Body of pancreas (tissue), 4 donors: ENCODE measurements around the gene AFDN. TPM values are rescaled to one million over a fixed set of nuclear protein-coding genes. Genes with fewer than 3 reads are reported as not detected.

Source experiments
- ATAC-seq: fragments of 150-250 bp; one replicate; pipeline ENCODE4 v1.9.1; 2016
- DNase-seq, 4 donors: peaks; one replicate each; pipeline ENCODE4 v3.0.0-alpha.2; 2019
- H3K27ac ChIP-seq, 4 donors: fragments of 200-600 bp; sonication (generic); 1 replicate in 3 of 4; 2 replicates in 1 of 4; pipeline versions ENCODE4 v1.5.1 to v1.6.1; 2016 to 2019; ENCODE audit warnings: mild to moderate bottlenecking in 1 of 4, mixed read lengths in 1 of 4, moderate library complexity in 1 of 4
- H3K27me3 ChIP-seq, 2 donors: fragments of 200-600 bp; sonication (generic); one replicate each; pipeline ENCODE4 v1.6.0; 2016; ENCODE audit warnings: mild to moderate bottlenecking in 1 of 2
- H3K36me3 ChIP-seq, 2 donors: fragments of 200-600 bp; sonication (generic); replicated peaks in 1 of 2; 2 replicates each; pipeline ENCODE4 v1.5.1; 2016; ENCODE audit warnings: low read depth in 2 of 2; ENCODE audit not compliant: insufficient read depth in 1 of 2
- H3K4me1 ChIP-seq: fragments of 200-600 bp; sonication (generic); one replicate; pipeline ENCODE4 v1.6.0; 2016
- H3K4me3 ChIP-seq, 2 donors: fragments of 200-600 bp; sonication (generic); 1 replicate in 1 of 2; 2 replicates in 1 of 2; pipeline ENCODE4 v1.5.1; 2016 to 2019
- H3K9me3 ChIP-seq, 3 donors: fragments of 200-600 bp; sonication (generic); 1 replicate in 2 of 3; 2 replicates in 1 of 3; pipeline ENCODE4 v1.5.1; 2016
- CTCF ChIP-seq, 7 experiments: fragments of 450-650 bp in 4 of 7; fragments of 200-600 bp in 3 of 7; sonication (generic) in 3 of 7; IDR thresholded peaks; one replicate each; pipeline ENCODE4 v1.5.1; 2016 to 2019; ENCODE audit warnings: antibody characterized with exemption in 7 of 7
- POLR2A ChIP-seq, 3 donors: fragments of 450-650 bp; IDR thresholded peaks; one replicate each; pipeline ENCODE4 v1.6.1; 2016; ENCODE audit warnings: antibody characterized with exemption in 3 of 3, mild to moderate bottlenecking in 2 of 3
- WGBS, 2 donors: methylation state at CpG; one replicate each; pipeline ENCODE4 v1.1.5; 2017; 5-methylcytosine and 5-hydroxymethylcytosine counted together
- intact Hi-C: fragments of 100-400 bp; cut with DNase I; formaldehyde crosslinking; loops from one replicate; pipeline ENCODE4 v1.15.1; 2023
- total RNA-seq, 2 donors: library from RNA; depleted of rRNA; stranded (reverse); fragments of >200 nt; gene quantifications; one replicate each; pipeline ENCODE4 v1.1.0, GENCODE V29; 2016

AFDN gene
- 100 to 1,000 TPM; 160 to 195 TPM for total RNA-seq

- no peaks in the 10 kb centered on the region for H3K36me3 ChIP-seq
- ATAC-seq (peak; percentile 31), DNase-seq (peak in 3 of 4 donors; percentile 34 to 52 (median 46))
- peaks cover 46% of the 10 kb centered on the region for H3K4me1 ChIP-seq
- H3K27me3 ChIP-seq, result no peaks in the 10 kb centered on the region
- 1% methylated on average over 66 of the region's 108 CpGs; no CpG with 5 or more reads in 1 of the 2 donors for WGBS, 2 donors
- TF ChIP-seq CTCF (IDR thresholded peaks at IDR 0.05) (no peak), POLR2A (IDR thresholded peaks at IDR 0.05) (no peak)
- peak within 1 kb of the TSS; percentile 35 to 73 for H3K4me3 ChIP-seq
- H3K27ac ChIP-seq, result peak within 1 kb of the TSS; percentile 90 to 98 (median 95)
- H3K9me3 ChIP-seq, result no peaks in the 10 kb centered on the region
- intact Hi-C loops, result no loop called here
Observed at GRCh38 chr6:167826896-167827582, at the start of gene AFDN. Gene AFDN (plus strand): TSS chr6:167826911. CDS start chr6:167827133, 222 bp downstream.

- TF ChIP-seq POLR2A (IDR thresholded peaks at IDR 0.05) (peak in 1 of 3 donors; percentile 13), CTCF (IDR thresholded peaks at IDR 0.05) (no peak)
Observed at GRCh38 chr6:167778497-167779128, 48.1 kb upstream of the AFDN start.

GRCh38 chr6:167779129-167779992, 47.4 kb upstream of the AFDN start:
- ATAC-seq (peak; percentile 54), DNase-seq (peak in 2 of 4 donors; percentile 41 to 54)
- Histone ChIP-seq H3K4me3 (no peak overlapping the region), H3K27ac (peak overlapping the region in 3 of 4 donors; percentile 75 to 81 (median 78)), H3K9me3 (no peaks in the 10 kb centered on the region), H3K36me3 (no peaks in the 10 kb centered on the region), H3K27me3 (no peaks in the 10 kb centered on the region), H3K4me1 (peaks cover 26% of the 10 kb centered on the region)
- WGBS, 2 donors, result 62 to 69% methylated on average over 20 of the region's 20 CpGs
- intact Hi-C loops, result no loop called here
- no peak for TF ChIP-seq CTCF (IDR thresholded peaks at IDR 0.05)
- no peak for TF ChIP-seq POLR2A (IDR thresholded peaks at IDR 0.05)

More at GRCh38 chr6:167778497-167779128, 48.1 kb upstream of the AFDN start:
- intact Hi-C loops, result no loop called here
- Histone ChIP-seq H3K27me3 (no peaks in the 10 kb centered on the region), H3K36me3 (no peaks in the 10 kb centered on the region), H3K4me3 (no peak overlapping the region), H3K4me1 (peaks cover 26% of the 10 kb centered on the region), H3K9me3 (no peaks in the 10 kb centered on the region), H3K27ac (peak overlapping the region; percentile 45 to 81 (median 76))
- WGBS, 2 donors, result 62 to 68% methylated on average over 21 of the region's 21 CpGs
- DNase-seq (peak; percentile 35 to 65 (median 49)), ATAC-seq (peak; percentile 84)

- WGBS, 2 donors, result 78 to 81% methylated on average over 15 of the region's 15 CpGs
Observed at GRCh38 chr6:167779993-167780655, 46.6 kb upstream of the AFDN start.

More at GRCh38 chr6:167779993-167780655, 46.6 kb upstream of the AFDN start:
- Histone ChIP-seq H3K27ac (peak overlapping the region in 3 of 4 donors; percentile 75 to 81 (median 78)), H3K9me3 (no peaks in the 10 kb centered on the region), H3K36me3 (no peaks in the 10 kb centered on the region), H3K27me3 (no peaks in the 10 kb centered on the region), H3K4me1 (peaks cover 26% of the 10 kb centered on the region), H3K4me3 (no peak overlapping the region)
- intact Hi-C loops, result no loop called here
- no peak for TF ChIP-seq POLR2A (IDR thresholded peaks at IDR 0.05)
- no peak for TF ChIP-seq CTCF (IDR thresholded peaks at IDR 0.05)
- ATAC-seq, result no peak
- DNase-seq, result no peak
